ENCODE data around the gene TMEM175.

DNA sequence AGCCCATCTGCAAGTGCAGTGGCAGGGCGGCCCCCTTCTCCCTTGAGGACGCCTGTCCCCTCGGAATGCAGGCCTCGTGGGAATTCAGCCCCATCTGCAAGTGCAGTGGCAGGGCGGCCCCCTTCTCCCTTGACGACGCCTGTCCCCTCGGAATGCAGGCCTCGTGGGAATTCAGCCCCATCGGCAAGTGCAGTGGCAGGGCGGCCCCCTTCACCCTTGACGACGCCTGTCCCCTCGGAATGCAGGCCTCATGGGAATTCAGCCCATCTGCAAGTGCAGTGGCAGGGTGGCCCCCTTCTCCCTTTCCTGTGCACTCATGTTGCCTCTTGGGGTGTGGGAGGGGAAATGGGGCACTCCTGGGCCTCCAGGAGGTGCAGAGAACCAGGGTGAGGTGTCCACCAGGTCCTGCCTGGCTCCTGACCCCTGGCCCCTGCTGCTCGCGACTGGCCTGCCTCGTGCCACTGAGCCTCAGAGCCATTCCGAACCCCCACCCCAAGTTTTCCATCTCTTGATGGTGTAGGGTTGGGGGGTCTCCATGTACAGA, 67.7 kb downstream of the TMEM175 start:
- TF ChIP-seq, protein P1, sequence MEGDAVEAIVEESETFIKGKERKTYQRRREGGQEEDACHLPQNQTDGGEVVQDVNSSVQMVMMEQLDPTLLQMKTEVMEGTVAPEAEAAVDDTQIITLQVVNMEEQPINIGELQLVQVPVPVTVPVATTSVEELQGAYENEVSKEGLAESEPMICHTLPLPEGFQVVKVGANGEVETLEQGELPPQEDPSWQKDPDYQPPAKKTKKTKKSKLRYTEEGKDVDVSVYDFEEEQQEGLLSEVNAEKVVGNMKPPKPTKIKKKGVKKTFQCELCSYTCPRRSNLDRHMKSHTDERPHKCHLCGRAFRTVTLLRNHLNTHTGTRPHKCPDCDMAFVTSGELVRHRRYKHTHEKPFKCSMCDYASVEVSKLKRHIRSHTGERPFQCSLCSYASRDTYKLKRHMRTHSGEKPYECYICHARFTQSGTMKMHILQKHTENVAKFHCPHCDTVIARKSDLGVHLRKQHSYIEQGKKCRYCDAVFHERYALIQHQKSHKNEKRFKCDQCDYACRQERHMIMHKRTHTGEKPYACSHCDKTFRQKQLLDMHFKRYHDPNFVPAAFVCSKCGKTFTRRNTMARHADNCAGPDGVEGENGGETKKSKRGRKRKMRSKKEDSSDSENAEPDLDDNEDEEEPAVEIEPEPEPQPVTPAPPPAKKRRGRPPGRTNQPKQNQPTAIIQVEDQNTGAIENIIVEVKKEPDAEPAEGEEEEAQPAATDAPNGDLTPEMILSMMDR (IDR thresholded peaks at IDR 0.05), result no peak
- no peak for TF ChIP-seq POLR2A (IDR thresholded peaks at IDR 0.05)
